GM12891 (cell line): Measurements from ENCODE around the gene ENGASE.

ENCODE experiments used
- PAX5 ChIP-seq: IDR thresholded peaks from 2 replicates; pipeline ENCODE4 v1.6.1; 2011; ENCODE audit warnings: low read length, moderate library complexity, mild to moderate bottlenecking; ENCODE audit not compliant: insufficient read depth, severe bottlenecking
- POLR2A ChIP-seq: IDR thresholded peaks from 2 replicates; pipeline ENCODE4 v1.6.1; 2011; ENCODE audit warnings: low read depth, low read length, control low read depth
- POLR2AphosphoS5 ChIP-seq: IDR thresholded peaks from 2 replicates; pipeline ENCODE4 v1.6.1; 2011; ENCODE audit warnings: low read depth, low read length, control low read depth
- POU2F2 ChIP-seq: IDR thresholded peaks from 2 replicates; pipeline ENCODE4 v1.6.1; 2011; ENCODE audit warnings: low read depth, mild to moderate bottlenecking, control low read depth, low read length, moderate library complexity
- SPI1 ChIP-seq: IDR thresholded peaks from 2 replicates; pipeline ENCODE4 v1.6.1; 2011; ENCODE audit warnings: low read depth, low read length, control low read depth
- TAF1 ChIP-seq: IDR thresholded peaks from 2 replicates; pipeline ENCODE4 v1.6.1; 2011; ENCODE audit warnings: low read depth, low read length, control low read depth

DNA sequence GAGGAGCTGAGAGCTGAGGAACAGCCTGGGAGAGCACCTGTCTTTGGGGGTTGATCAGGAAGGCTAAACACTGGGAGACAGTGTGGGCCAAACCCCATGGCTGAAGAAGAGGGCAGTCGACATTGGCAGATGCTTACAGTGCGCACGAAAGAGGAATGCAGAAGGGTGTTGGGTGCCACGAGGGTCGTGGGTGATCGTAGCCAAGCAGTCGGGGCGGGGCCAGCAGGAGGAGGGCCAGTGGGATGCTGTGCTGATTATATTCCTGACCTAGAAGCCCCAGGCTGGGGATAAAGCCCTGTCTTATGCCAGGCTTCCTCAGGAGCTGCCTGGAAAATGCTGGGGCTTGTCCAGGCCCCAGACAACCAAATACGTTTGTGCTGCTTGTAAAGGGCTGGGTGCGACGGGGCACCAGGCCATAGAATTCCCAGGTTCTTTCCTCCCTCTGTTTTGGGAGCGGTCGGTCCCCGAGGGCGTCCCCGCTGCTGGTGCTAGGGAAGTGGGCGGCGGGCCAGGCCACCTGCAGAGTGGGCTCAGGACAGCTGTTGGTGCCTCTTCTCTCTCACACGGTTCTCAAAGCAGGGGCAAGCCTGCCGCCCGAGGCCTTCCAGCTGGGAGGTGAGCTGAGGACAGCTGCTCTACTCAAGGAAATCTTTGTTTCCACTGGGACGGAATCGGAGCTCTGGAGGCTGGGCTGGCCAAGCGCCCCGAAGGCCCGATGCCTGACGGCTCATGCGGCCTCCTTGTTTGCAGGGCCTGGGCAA is 40.7 kb upstream of the ENGASE start:
- TF ChIP-seq POLR2A (no peak), TAF1 (no peak), POLR2AphosphoS5 (no peak), SPI1 (no peak), POU2F2 (no peak), PAX5 (no peak)
